Measurements from ENCODE around the gene MAN1C1.

The MAN1C1 gene

GRCh38 chr1:25809283-25809926 lies 192.8 kb downstream of the MAN1C1 start:
- H3K36me3 Mint-ChIP-seq (ENCODE audit: low read depth), result peaks cover 7% of the 10 kb centered on the region
- H3K4me3 Mint-ChIP-seq, result no peak overlapping the region
- no peaks in the 10 kb centered on the region for H3K9me3 Mint-ChIP-seq
- H3K27ac Mint-ChIP-seq, result no peak overlapping the region
- no peaks in the 10 kb centered on the region for H3K27me3 Mint-ChIP-seq
- peaks cover 6% of the 10 kb centered on the region for H3K4me1 Mint-ChIP-seq (ENCODE audit: low read depth)

- Mint-ChIP-seq H3K36me3 (ENCODE audit: low read depth) (peaks cover 7% of the 10 kb centered on the region), H3K4me1 (ENCODE audit: low read depth) (peaks cover under 1% of the 10 kb centered on the region), H3K4me3 (no peak overlapping the region), H3K9me3 (no peaks in the 10 kb centered on the region), H3K27ac (no peak overlapping the region), H3K27me3 (no peaks in the 10 kb centered on the region)
These were observed 193.3 kb downstream of the MAN1C1 start for GRCh38 chr1:25809929-25810328.

- Mint-ChIP-seq H3K27ac (no peak overlapping the region), H3K36me3 (ENCODE audit: low read depth) (peaks cover 4% of the 10 kb centered on the region), H3K4me3 (no peak overlapping the region), H3K9me3 (no peaks in the 10 kb centered on the region), H3K4me1 (ENCODE audit: low read depth) (no peaks in the 10 kb centered on the region), H3K27me3 (no peaks in the 10 kb centered on the region)
These were observed 194.0 kb downstream of the MAN1C1 start for GRCh38 chr1:25810341-25811299.

GRCh38 chr1:25811384-25812082 lies 194.9 kb downstream of the MAN1C1 start:
- no peak overlapping the region for H3K27ac Mint-ChIP-seq

GRCh38 chr1:25813071-25813733 lies 196.6 kb downstream of the MAN1C1 start:
- Mint-ChIP-seq H3K4me3 (no peak overlapping the region), H3K4me1 (ENCODE audit: low read depth) (peaks cover 2% of the 10 kb centered on the region), H3K9me3 (no peaks in the 10 kb centered on the region), H3K27me3 (no peaks in the 10 kb centered on the region), H3K36me3 (ENCODE audit: low read depth) (no peaks in the 10 kb centered on the region), H3K27ac (no peak overlapping the region)

More at GRCh38 chr1:25811384-25812082, 194.9 kb downstream of the MAN1C1 start:
- no peaks in the 10 kb centered on the region for H3K9me3 Mint-ChIP-seq
- no peak overlapping the region for H3K4me3 Mint-ChIP-seq
- H3K4me1 Mint-ChIP-seq (ENCODE audit: low read depth), result no peaks in the 10 kb centered on the region
- no peaks in the 10 kb centered on the region for H3K27me3 Mint-ChIP-seq
- no peaks in the 10 kb centered on the region for H3K36me3 Mint-ChIP-seq (ENCODE audit: low read depth)

GRCh38 chr1:25813734-25814471 lies 197.3 kb downstream of the MAN1C1 start:
- Mint-ChIP-seq H3K4me1 (ENCODE audit: low read depth) (peaks cover 9% of the 10 kb centered on the region), H3K36me3 (ENCODE audit: low read depth) (no peaks in the 10 kb centered on the region), H3K27me3 (no peaks in the 10 kb centered on the region), H3K4me3 (no peak overlapping the region), H3K9me3 (no peaks in the 10 kb centered on the region), H3K27ac (no peak overlapping the region)

- Mint-ChIP-seq H3K4me3 (no peak overlapping the region), H3K36me3 (ENCODE audit: low read depth) (no peaks in the 10 kb centered on the region), H3K4me1 (ENCODE audit: low read depth) (peaks cover 11% of the 10 kb centered on the region), H3K9me3 (no peaks in the 10 kb centered on the region), H3K27me3 (no peaks in the 10 kb centered on the region), H3K27ac (no peak overlapping the region)
These were observed 198.0 kb downstream of the MAN1C1 start for GRCh38 chr1:25814549-25815087.

- H3K36me3 Mint-ChIP-seq (ENCODE audit: low read depth), result no peaks in the 10 kb centered on the region
- no peaks in the 10 kb centered on the region for H3K9me3 Mint-ChIP-seq
- no peaks in the 10 kb centered on the region for H3K27me3 Mint-ChIP-seq
- no peak overlapping the region for H3K4me3 Mint-ChIP-seq
- peaks cover 11% of the 10 kb centered on the region for H3K4me1 Mint-ChIP-seq (ENCODE audit: low read depth)
- no peak overlapping the region for H3K27ac Mint-ChIP-seq
These were observed 198.9 kb downstream of the MAN1C1 start for GRCh38 chr1:25815208-25816111.

GRCh38 chr1:25816112-25816718 lies 199.6 kb downstream of the MAN1C1 start:
- no peaks in the 10 kb centered on the region for H3K27me3 Mint-ChIP-seq
- no peaks in the 10 kb centered on the region for H3K9me3 Mint-ChIP-seq
- peaks cover 19% of the 10 kb centered on the region for H3K4me1 Mint-ChIP-seq (ENCODE audit: low read depth)
- H3K27ac Mint-ChIP-seq, result no peak overlapping the region
- no peak overlapping the region for H3K4me3 Mint-ChIP-seq
- H3K36me3 Mint-ChIP-seq (ENCODE audit: low read depth), result no peaks in the 10 kb centered on the region

- Mint-ChIP-seq H3K4me1 (ENCODE audit: low read depth) (peaks cover 30% of the 10 kb centered on the region), H3K4me3 (peak overlapping the region; percentile 49), H3K36me3 (ENCODE audit: low read depth) (peaks cover 3% of the 10 kb centered on the region), H3K27ac (peak overlapping the region; percentile 2), H3K27me3 (no peaks in the 10 kb centered on the region), H3K9me3 (no peaks in the 10 kb centered on the region)
These were observed 201.4 kb downstream of the MAN1C1 start for GRCh38 chr1:25817840-25818501.

GRCh38 chr1:25818569-25818968 lies 202.0 kb downstream of the MAN1C1 start:
- Mint-ChIP-seq H3K27me3 (no peaks in the 10 kb centered on the region), H3K27ac (peak overlapping the region; percentile 92), H3K4me3 (peak overlapping the region; percentile 87), H3K9me3 (no peaks in the 10 kb centered on the region), H3K36me3 (ENCODE audit: low read depth) (peaks cover 3% of the 10 kb centered on the region), H3K4me1 (ENCODE audit: low read depth) (peaks cover 30% of the 10 kb centered on the region)

- Mint-ChIP-seq H3K27me3 (no peaks in the 10 kb centered on the region), H3K27ac (peak within 1 kb of the TSS; percentile 92), H3K9me3 (no peaks in the 10 kb centered on the region), H3K4me3 (peak within 1 kb of the TSS; percentile 87), H3K4me1 (ENCODE audit: low read depth) (peaks cover 30% of the 10 kb centered on the region), H3K36me3 (ENCODE audit: low read depth) (peaks cover 3% of the 10 kb centered on the region)
These were observed 203.1 kb downstream of the MAN1C1 start, which contains the start of gene MTFR1L for GRCh38 chr1:25819491-25820246. TSS of gene MTFR1L (plus strand) at chr1:25819954. CDS start at chr1:25823105, 3,151 bp downstream.

Measured in stimulated activated naive CD8-positive, alpha-beta T cell treated with anti-CD3 and anti-CD28 coated beads, Interleukin-15, Interleukin-2, amounts not matched to agents 100 ng/mL and 50 ng/mL, for 24 hours (primary cell).